Dedifferentiated amniotic fluid mesenchymal stem cell (primary cell): ENCODE measurements around the gene PDZK1.
"Not testable (repeated sequence)": the region's sequence is repeated elsewhere in the genome, so short reads cannot be mapped to it uniquely, and the experiment has no call there.

Experiments used
- DNase-seq: peaks from one replicate; pipeline ENCODE4 v3.0.0-alpha.2; 2016; ENCODE audit errors: extremely low spot score

PDZK1 gene

DNA sequence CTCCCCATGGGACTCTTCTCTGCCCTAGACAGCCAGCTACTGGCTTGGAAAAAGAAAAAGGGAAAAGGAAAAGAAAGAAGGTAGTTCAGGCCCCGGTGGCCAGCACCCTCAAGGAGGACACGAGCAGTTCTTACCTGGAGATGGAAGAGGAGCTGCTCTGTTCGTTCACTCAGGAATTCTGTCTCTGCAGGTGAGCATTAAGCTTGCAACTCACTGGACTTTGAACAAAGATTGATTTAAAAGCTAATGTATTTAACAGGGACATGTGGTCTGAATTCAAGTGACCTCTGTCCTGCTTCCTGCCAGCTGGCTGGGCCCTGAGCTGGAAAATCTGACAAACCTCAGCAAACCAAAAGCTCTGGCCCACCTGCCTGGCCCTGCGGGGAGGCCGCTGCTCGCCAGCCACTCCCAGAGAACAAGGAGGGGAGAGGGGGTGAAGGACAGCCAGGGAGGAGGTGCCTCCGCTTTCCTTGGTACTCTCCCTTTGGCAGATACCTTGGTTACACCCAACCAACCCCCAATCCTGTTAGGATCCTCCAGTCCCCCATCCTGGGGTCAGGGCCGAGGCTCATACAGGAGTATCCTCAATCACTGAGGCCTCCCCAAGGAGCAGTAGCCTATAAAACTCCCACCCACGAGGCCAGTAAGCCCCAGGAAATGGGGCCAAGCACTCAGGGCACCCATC, at the start of gene PDZK1:
TSS of gene PDZK1 (minus strand) at position 186 of the 685 bp plus-strand sequence. CDS start 19,347 bp downstream, outside the sequence.
- DNase-seq, result no peak

DNA sequence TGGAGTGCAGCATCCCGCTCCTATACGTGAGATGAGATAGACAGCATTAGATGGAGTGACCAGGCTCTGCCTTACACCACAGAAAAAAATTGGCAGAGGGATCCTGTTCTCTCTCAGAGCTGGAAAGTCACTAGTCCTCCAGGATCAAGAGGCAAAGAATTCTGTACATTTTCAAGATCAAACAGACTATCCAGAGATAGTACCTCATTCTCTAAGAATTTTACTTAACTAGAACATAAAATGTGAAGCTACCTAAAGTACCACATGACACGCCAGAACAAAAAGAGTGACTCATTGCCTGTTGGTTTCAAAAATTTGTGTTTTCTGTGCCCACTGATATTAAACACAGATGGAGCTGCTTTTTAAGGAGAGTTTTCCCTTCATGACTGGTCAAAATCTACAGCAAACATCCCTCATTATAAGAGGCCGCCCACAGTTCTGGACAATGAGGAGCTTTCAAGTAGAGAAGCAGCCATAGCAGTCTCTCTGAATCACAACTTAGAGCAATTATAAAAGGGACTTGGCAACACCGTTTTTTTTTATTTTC, 44.4 kb upstream of the PDZK1 start:
- peak; percentile 96 for DNase-seq

- no peak for DNase-seq
Measured at GRCh38 chr1:145750426-145750825, 43.3 kb upstream of the PDZK1 start.

DNA sequence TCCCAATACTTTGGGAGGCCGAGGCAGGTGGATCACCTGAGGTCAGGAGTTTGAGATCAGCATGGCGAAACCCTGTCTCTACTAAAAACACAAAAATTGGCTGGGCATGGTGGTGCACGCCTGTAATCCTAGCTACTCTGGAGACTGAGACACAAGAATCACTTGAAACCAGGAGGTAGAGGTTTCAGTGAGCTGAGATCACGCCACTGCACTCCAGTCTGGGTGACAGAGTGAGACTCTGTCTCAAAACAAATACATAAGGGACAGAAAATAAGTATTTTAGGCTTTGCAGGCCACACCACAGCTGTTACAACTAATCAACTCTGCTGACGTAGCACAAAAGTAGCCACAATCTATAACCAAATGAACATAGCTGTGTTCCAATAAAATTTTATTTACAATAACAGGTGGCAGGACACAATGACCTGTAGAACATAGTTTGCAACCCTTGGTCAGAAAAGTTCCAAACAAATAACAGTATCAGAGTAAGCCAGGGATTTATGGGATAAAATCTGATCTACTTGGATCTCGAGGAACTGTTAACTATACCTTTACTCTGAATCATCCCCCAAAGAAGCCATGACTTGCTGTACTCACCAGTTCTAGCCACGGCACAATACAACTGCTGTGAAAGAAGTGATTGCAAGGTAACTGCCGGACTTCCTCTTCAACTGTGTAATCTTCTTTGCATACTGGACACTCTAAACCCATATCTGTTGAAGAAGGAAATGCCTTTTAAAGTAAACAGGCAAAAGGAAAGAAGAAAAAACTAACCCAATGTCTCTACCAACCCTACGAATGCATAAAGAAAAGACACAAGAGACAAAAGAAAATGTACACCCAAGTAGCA, 40.5 kb upstream of the PDZK1 start:
- no peak for DNase-seq

DNA sequence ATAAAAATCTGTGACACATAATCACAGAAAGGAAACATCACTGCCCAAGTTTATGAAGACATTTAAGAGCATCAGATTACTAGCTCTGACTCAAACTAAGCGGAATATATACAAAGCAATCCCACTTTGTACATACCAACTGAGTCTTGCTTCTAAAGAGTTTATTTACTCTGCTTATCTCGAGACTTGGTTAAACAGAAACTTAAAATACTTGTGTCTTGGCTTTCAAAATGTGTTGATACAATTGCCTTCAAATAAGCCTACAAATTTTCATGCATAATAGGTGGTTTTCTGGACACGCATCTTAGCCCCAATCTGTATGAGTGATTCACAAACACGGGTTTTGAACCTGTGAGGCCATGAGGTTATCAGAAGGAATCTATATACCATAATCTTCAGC, 33.1 kb upstream of the PDZK1 start:
- peak; percentile 82 for DNase-seq

DNA sequence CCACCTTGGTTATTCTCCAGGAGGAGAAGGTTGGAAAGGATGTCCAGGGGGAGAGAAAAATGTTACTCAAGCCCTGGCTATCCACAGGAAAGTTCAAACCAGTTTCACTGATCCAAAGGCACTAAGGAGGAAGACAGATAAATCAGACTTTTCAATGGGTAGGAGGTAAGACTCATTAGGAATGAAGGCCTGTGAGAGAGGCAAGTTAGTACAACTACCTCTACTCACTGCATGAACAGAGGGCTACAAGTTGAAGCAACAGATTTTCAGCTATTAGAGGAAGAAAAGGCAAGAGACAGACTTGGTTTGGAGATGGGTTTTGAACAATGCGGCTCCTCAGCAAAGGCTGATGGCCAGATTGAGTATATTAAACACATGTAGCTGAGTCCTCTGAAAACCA, 29.0 kb upstream of the PDZK1 start:
- no peak for DNase-seq

DNA sequence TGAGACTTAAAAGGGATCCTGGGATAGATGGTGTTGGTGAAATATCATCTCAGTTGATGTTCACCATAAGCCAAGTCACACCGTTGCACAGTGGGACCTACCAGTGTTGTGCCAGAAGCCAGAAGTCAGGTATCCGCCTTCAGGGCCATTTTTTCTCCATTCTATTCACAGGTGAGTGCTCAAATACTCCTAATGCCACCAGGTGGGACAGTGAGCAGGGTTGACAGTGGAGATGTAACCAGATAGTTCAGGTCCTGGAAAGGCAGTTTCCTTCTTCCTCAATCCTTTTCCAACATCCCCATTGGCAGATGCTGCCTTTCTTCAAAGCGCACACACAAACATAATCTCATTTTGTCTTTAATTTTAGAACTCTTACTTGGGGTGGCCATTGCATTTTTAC, 23.7 kb upstream of the PDZK1 start:
- DNase-seq, result no peak

GRCh38 chr1:145730467-145730866, 23.3 kb upstream of the PDZK1 start:
- no peak for DNase-seq

DNA sequence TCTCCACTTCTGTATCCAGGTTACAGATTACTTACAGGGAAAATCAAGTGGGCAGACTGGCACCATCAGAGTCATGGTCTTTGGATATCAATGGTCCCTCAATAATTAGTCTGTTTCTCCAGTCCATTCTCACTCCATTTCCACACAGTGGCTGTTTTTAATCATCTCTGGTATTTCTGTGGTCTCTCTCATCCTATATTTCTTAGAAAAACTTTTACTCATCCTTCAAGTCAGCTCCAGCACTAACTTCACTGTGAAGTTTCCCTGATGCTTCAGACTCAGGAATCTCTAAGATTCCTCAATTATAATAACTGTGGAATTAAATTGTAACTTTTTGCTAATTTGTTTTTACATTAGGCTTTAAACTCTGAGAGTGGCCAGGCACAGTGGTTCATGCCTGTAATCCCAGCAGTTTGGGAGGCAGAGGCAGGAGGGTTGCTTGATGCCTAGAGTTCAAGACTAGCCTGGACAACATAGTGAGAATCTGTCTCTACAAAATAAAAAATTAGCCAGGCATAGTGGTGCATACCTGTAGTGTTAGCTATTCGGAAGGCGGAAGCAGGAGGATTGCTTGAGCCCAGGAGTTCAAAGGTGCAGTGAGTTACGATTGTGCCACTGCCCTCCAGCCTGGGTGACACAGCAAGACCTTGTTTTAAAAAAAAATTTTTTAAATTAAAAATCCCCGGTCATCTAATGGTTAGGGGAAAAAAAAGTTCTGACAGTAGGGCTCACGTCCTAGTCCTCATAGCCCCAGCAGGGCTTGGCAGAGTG, 22.7 kb upstream of the PDZK1 start:
- no peak for DNase-seq

DNA sequence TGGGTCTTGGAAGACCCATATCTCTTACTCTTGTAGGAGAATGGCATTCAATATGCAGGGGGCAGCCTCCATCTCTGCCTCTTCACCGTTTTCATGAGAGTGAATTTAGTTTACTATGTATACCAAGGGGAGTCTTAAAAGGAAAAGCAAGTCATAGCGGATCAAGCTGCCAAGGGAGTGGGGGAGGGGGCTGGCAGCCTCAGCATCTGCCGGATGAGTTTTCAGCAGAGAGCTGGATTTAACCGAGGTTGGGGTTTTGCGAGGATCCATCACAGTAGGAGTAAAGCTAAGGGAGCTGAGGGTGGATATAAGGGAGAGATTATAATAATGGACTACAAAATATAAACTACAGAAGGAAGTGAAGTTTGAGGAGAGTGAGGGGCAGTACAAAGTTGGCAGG, 22.0 kb upstream of the PDZK1 start:
- no peak for DNase-seq

GRCh38 chr1:145726193-145726592, 19.0 kb upstream of the PDZK1 start:
- DNase-seq, result not testable (repeated sequence)

- peak; percentile 22 for DNase-seq
Measured at GRCh38 chr1:145720878-145721671, 13.9 kb upstream of the PDZK1 start.

GRCh38 chr1:145720556-145720877, 13.3 kb upstream of the PDZK1 start:
- peak; percentile 69 for DNase-seq

DNA sequence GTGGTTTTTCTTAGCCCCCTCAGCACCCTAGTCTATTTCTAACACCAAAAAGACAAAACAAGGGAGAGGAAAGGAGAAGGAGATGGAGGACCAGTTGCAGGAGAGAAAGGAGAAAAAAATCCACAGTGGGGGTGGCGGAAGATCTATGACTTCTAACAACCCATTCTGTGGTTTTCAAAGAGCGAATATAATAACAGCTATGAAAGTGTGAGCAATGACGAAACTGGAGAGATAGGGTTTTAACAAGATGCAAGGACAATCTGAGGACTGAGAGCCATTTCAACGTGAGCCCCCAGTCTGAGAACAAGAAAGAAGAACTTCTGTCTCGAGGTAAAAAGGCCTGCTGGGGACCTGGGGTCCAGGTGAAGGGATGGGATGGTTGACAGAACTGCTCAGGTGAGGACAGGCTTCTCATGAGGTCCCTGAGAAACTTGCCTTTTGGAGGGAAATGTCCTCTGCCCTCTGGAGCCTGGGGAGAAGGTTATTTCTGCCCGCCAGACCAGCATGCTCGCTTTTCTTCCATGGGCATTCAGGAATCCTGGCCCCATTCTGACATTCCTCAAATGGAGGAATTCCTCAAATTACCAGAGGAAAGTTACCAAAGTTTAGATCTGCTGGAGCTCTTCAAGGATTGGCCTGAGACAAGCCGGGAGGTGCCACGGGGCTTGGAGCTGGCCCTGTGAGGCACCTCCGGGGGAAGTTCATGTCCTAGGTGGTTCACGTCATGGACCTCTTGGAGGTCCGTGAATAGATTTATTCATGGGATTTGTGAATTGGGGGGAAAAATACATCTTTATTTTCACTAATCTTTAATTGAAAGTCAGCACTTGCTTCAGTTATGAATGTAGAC, 12.3 kb upstream of the PDZK1 start, which contains the start of gene CD160:
TSS of gene CD160 (plus strand) at position 270 of the 850 bp plus-strand sequence. CDS start 8,829 bp downstream, outside the sequence.
- no peak for DNase-seq

DNA sequence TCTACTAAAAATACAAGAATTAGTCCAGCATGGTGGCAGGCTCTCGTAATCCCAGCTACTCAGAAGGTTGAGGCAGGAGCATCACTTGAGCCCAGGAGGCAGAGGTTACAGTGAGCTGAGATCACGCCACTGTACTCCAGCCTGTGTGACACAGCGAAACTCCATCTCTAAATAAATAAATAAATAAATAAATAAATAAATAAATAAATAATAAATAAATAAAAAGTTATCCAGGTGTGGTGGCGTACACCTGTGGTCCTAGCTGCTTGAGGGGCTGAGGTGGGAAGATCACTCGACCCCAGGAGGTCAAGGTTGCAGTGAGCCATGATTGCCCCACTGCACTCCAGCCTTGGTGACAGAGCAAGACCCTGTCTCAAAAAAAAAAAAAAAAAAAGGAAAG, 11.3 kb upstream of the PDZK1 start:
- DNase-seq, result not testable (repeated sequence)

GRCh38 chr1:145717833-145718232, 10.7 kb upstream of the PDZK1 start:
- DNase-seq, result no peak

DNA sequence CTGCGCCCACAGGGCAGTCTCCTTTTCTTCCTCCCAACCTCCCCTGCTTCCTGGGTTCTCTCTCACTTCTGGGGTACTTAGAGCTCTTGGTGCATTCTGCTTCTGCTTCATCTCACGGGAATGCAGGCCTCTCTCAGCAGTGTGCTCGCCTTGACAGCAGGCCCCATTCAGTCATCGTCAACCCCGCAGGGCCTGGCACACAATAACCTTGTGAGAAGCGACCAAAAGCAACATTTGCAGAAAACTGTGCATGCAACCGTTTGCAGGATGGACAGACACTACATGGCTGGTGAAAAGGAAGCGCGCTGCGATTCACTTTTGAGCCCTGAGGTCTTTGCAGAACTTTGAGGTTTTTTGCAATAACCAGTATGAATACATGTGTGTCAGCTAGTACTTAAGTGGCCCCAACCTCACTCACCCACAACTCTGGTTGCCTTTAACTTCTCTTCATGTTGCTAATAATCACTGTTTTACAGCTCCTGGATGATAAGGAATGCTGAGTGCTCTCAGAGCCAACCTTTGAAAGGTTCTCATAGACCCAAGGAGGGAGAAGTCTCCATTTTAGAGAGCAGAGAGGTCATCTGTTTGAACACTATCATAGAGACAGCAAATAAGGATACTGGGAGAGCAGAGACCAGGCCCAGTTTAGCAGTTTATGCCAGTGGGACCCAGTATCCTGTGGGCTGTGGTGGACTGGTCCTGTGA, 9.6 kb upstream of the PDZK1 start:
- no peak for DNase-seq

DNA sequence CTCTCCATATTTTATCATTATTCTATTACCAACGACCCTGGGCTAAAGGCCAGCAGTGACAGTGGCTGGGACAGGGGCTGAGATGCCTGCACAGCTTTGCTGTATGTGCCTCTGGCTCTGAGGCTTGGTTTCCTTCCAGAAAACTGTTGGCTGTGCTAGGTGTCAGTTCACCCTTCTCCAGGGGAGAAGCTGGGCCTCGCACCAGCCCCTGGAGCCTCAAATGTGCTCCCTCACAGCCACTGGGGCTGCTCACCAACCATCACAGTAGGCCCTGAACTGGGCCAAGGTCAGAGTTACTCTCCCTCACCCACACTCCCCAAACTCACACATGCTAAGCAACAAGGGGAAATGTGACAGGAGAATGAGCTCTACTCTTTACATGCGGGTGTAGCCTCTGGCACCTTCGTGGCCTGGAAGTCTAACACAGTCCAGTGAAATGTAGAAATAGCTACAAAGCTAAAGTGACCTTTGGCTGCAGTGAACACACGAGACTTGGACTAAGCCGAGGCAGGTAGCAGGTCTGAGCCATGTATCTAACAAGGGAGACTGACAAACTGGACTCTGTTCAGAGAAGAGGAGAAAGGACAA, 7.5 kb upstream of the PDZK1 start:
- DNase-seq, result no peak

- DNase-seq, result no peak
Measured at GRCh38 chr1:145711213-145711651, 4.1 kb upstream of the PDZK1 start.
